Spleen (tissue), 11 donors: ENCODE data around the gene FAM237B. TPM values are rescaled to one million over a fixed set of nuclear protein-coding genes. Genes with fewer than 3 reads are reported as not detected.

ENCODE experiments used
- DNase-seq: peaks from one replicate; pipeline ENCODE4 v3.0.0-alpha.2; 2020
- H3K27ac ChIP-seq, 8 donors: fragments of 200-600 bp; sonication (generic) in 7 of 8; 1 replicate in 4 of 8; 2 replicates in 4 of 8; pipeline versions ENCODE4 v1.5.0 to v1.8.0; 2016 to 2021; ENCODE audit warnings: inconsistent platforms in 4 of 8, mild to moderate bottlenecking in 4 of 8, moderate library complexity in 1 of 8
- H3K27me3 ChIP-seq, 7 donors: fragments of 200-600 bp; sonication (generic) in 6 of 7; replicated peaks in 1 of 7; 1 replicate in 4 of 7; 2 replicates in 3 of 7; pipeline versions ENCODE4 v1.5.0 to v1.8.0; 2016 to 2021; ENCODE audit warnings: inconsistent platforms in 3 of 7, mild to moderate bottlenecking in 1 of 7
- H3K36me3 ChIP-seq, 6 donors: fragments of 200-600 bp; sonication (generic) in 5 of 6; 1 replicate in 4 of 6; 2 replicates in 2 of 6; pipeline versions ENCODE4 v1.5.0 to v1.8.0; 2016 to 2021; ENCODE audit warnings: inconsistent platforms in 2 of 6
- H3K4me1 ChIP-seq, 6 donors: fragments of 200-600 bp; sonication (generic) in 5 of 6; 1 replicate in 3 of 6; 2 replicates in 3 of 6; pipeline versions ENCODE4 v1.5.0 to v1.8.0; 2016 to 2021; ENCODE audit warnings: inconsistent platforms in 3 of 6
- H3K4me3 ChIP-seq, 8 donors: fragments of 200-600 bp; sonication (generic) in 7 of 8; 1 replicate in 4 of 8; 2 replicates in 4 of 8; pipeline versions ENCODE4 v1.5.0 to v1.8.0; 2016 to 2021; ENCODE audit warnings: inconsistent platforms in 4 of 8, mild to moderate bottlenecking in 4 of 8, moderate library complexity in 2 of 8
- H3K9me3 ChIP-seq, 8 donors: fragments of 200-600 bp; sonication (generic) in 7 of 8; 1 replicate in 4 of 8; 2 replicates in 4 of 8; pipeline versions ENCODE4 v1.5.0 to v1.8.0; 2016 to 2021; ENCODE audit warnings: inconsistent platforms in 4 of 8
- POLR2A ChIP-seq, 3 donors: fragments of 450-650 bp; IDR thresholded peaks; one replicate each; pipeline ENCODE4 v1.5.1; 2017; ENCODE audit warnings: antibody characterized with exemption in 3 of 3, mild to moderate bottlenecking in 1 of 3
- POLR2AphosphoS5 ChIP-seq, 3 donors: sonication (generic); formaldehyde crosslinking; IDR thresholded peaks; one replicate each; pipeline ENCODE4 v1.5.1; 2017; ENCODE audit warnings: antibody characterized with exemption in 3 of 3
- WGBS, 5 donors: extraction: QIAGEN DNeasy Blood & Tissue Kit in 3 of 5; methylation state at CpG; one replicate each; pipeline versions ENCODE4 v1.1.5 to v1.1.7; 2013 to 2018; 5-methylcytosine and 5-hydroxymethylcytosine counted together
- intact Hi-C: fragments of 100-400 bp; cut with DNase I; formaldehyde crosslinking; loops from one replicate; pipeline ENCODE4 v1.15.0; 2023; ENCODE audit warnings: low total_unique reads
- polyA plus RNA-seq, 3 donors: library from polyadenylated mRNA; stranded (reverse); fragments of 200-250 nt; gene quantifications; one replicate each; pipeline ENCODE4 v1.2.1, GENCODE V29; 2013
- total RNA-seq, 7 donors: library from RNA; depleted of rRNA in 3 of 7; stranded (reverse); fragments of >200 nt in 3 of 7; fragmentation: NEBNext Ultra II Directional in 4 of 7; extraction: Animal tissue kit (Norgen Biotek cat#: 25700) in 4 of 7; gene quantifications; one replicate each; pipeline versions ENCODE4 v1.1.0 to v1.2.1, GENCODE V29; 2016 to 2021
- TF ChIP-seq, protein P1 (sequence below), 11 experiments: fragments of 200-600 bp in 7 of 11; fragments of 450-650 bp in 4 of 11; sonication (generic) in 4 of 11; IDR thresholded peaks in 8 of 11; conservative IDR thresholded peaks in 3 of 11; 1 replicate in 7 of 11; 2 replicates in 4 of 11; pipeline versions ENCODE4 v1.4.0 to v1.8.0; 2016 to 2021; ENCODE audit warnings: antibody characterized with exemption in 11 of 11, inconsistent platforms in 4 of 11, mild to moderate bottlenecking in 1 of 11
- donor health status: healthy with polysubstance abuse.
- donor health status: DM: no; HTN: no; CAD: no; lungs with moderate emphysema.
- donor health status: DM: no; HTN: no; CAD: no.
- donor health status: Bipolar disorder and iron deficiency.
- donor health status: healthy.
- donor health status: DM: no; HTN: no; CAD: no.
- donor health status: DM: yes; HTN: yes; CAD: no.

Gene FAM237B
- total and polyA plus RNA-seq, 10 donors: not detected

GRCh38 chr7:90347759-90348158 lies 26.7 kb upstream of the FAM237B start:
- DNase-seq: no peak
- TF ChIP-seq POLR2A (IDR thresholded peaks at IDR 0.05): no peak
- TF ChIP-seq, protein P1, sequence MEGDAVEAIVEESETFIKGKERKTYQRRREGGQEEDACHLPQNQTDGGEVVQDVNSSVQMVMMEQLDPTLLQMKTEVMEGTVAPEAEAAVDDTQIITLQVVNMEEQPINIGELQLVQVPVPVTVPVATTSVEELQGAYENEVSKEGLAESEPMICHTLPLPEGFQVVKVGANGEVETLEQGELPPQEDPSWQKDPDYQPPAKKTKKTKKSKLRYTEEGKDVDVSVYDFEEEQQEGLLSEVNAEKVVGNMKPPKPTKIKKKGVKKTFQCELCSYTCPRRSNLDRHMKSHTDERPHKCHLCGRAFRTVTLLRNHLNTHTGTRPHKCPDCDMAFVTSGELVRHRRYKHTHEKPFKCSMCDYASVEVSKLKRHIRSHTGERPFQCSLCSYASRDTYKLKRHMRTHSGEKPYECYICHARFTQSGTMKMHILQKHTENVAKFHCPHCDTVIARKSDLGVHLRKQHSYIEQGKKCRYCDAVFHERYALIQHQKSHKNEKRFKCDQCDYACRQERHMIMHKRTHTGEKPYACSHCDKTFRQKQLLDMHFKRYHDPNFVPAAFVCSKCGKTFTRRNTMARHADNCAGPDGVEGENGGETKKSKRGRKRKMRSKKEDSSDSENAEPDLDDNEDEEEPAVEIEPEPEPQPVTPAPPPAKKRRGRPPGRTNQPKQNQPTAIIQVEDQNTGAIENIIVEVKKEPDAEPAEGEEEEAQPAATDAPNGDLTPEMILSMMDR (IDR thresholded peaks at IDR 0.05 in 8 of 11, conservative IDR thresholded peaks at IDR 0.05 in 3 of 11): no peak
- no peak for TF ChIP-seq POLR2AphosphoS5 (IDR thresholded peaks at IDR 0.05)
- Histone ChIP-seq H3K27me3 (no peaks in the 10 kb centered on the region), H3K9me3 (no peaks in the 10 kb centered on the region), H3K4me3 (peak overlapping the region in 3 of 8 donors; percentile 61 to 81 (median 69)), H3K27ac (no peak overlapping the region), H3K4me1 (peaks cover 0 to 48% (median 21%) of the 10 kb centered on the region in 6 donors), H3K36me3 (peaks cover 0 to 7% (median 0%) of the 10 kb centered on the region in 6 donors)
- intact Hi-C loops: no loop called here
- 55 to 65% (median 57%) methylated on average over 4 of the region's 4 CpGs for WGBS, 5 donors

DNA sequence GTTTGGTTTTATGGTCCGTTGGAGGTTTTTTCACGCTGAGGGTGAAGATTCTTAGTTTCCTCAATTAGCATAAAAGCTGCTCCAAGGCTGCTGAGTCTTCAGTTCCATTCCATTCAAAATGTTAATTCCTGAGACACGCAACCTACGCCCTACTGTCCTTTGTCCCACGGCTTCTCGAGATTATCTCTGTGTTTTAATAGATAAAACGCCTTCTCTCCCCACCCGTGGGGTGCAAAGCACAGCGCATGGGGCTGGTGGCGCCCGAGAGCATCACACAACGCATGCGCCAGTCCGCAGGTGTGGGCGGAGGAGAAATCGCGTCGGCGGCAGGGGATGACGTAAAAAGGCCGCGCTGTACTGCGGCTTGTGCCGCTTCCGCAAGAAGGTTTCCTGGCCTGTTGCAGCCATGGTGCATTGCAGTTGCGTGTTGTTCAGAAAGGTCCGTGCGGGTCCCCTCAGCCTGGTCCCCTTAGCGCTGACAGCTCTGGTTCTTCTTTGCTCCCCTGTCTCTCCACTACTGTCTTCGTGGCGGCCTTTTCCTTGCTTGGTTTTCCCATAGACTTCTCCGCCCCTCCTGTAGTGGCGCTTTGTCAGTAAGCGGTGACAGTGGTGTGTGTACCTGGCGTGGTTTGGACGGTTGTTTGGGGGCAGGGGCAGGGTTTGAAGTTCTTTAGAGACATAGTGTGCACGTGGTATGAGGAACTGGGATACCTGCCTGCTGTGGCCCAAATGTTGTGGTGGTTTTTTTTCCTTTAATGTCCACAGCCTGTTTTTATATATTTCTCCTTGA lies 25.4 kb upstream of the FAM237B start, which contains the start of gene GTPBP10:
TSS of gene GTPBP10 (plus strand) at position 381 of the 790 bp plus-strand sequence. CDS start at position 407, 26 bp downstream.
- DNase-seq: peak; percentile 98
- peak; percentile 96 to 97 (median 96) for TF ChIP-seq POLR2AphosphoS5 (IDR thresholded peaks at IDR 0.05)
- peak in 1 of 3 donors; percentile 89 for TF ChIP-seq POLR2A (IDR thresholded peaks at IDR 0.05)
- TF ChIP-seq, protein P1 (IDR thresholded peaks at IDR 0.05 in 8 of 11, conservative IDR thresholded peaks at IDR 0.05 in 3 of 11): peak; percentile 68 to 92 (median 85)
- H3K9me3 ChIP-seq: no peaks in the 10 kb centered on the region
- H3K4me1 ChIP-seq: peaks cover 0 to 41% (median 21%) of the 10 kb centered on the region in 6 donors
- H3K36me3 ChIP-seq: no peaks in the 10 kb centered on the region
- peak within 1 kb of the TSS; percentile 82 to 94 (median 92) for H3K27ac ChIP-seq
- intact Hi-C loops: no loop called here
- peak within 1 kb of the TSS; percentile 57 to 81 (median 66) for H3K4me3 ChIP-seq
- 0 to 1% (median 1%) methylated on average over 30 to 37 of the region's 37 CpGs for WGBS, 5 donors
- H3K27me3 ChIP-seq: no peaks in the 10 kb centered on the region

DNA sequence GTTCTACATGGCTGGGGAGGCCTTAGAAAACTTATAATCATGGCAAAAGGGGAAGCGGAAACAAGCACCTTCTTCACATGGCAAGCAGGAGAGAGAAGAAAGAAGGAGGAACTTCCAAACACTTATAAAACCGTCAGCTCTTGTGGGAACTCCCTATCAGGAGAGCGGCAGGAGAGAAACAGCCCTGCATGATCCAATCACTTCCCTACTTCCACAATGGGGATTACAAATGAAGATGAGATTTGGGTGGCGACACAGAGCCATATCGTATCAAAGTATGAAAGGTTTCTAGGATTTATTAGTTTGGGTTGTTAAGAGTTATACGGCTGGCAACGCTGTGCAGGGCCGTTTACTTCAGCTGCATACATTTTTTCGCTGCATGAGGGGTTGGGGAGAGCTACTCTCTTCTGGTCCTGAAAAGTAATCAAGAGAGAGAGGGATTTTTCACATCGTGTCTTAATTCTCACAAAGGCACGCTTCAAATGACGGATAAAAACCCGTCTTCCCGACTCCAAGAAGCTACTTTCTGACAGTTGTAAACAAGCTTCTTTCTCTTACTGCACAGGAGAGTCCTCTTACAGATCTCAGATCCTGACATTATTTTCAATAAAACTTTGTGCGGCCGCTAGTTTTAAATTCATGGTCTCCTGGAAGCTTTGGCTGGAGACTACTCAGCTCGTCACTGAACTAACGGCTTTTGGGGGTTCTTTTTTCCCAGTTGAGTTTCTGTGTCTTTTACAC lies 24.7 kb upstream of the FAM237B start:
- DNase-seq: no peak
- no peaks in the 10 kb centered on the region for H3K9me3 ChIP-seq
- intact Hi-C loops: no loop called here
- peaks cover 0 to 35% (median 21%) of the 10 kb centered on the region in 6 donors for H3K4me1 ChIP-seq
- no peaks in the 10 kb centered on the region for H3K36me3 ChIP-seq
- WGBS, 5 donors: 14 to 21% (median 15%) methylated on average over 18 of the region's 18 CpGs
- peak overlapping the region; percentile 82 to 94 (median 92) for H3K27ac ChIP-seq
- peak overlapping the region; percentile 57 to 81 (median 66) for H3K4me3 ChIP-seq
- H3K27me3 ChIP-seq: no peaks in the 10 kb centered on the region
- TF ChIP-seq, protein P1 (IDR thresholded peaks at IDR 0.05 in 8 of 11, conservative IDR thresholded peaks at IDR 0.05 in 3 of 11): no peak
- TF ChIP-seq POLR2AphosphoS5 (IDR thresholded peaks at IDR 0.05) (no peak), POLR2A (IDR thresholded peaks at IDR 0.05) (no peak)
